HG02938 (cell line): ENCODE results near the gene PEX10.

Experiments used
- ATAC-seq: cut with Tn5 transposase; IDR thresholded peaks from one replicate; pipeline ENCODE4 v1.9.1; 2021; ENCODE audit warnings: mild to moderate bottlenecking, moderate library complexity; ENCODE audit not compliant: unreplicated experiment

Gene PEX10

DNA sequence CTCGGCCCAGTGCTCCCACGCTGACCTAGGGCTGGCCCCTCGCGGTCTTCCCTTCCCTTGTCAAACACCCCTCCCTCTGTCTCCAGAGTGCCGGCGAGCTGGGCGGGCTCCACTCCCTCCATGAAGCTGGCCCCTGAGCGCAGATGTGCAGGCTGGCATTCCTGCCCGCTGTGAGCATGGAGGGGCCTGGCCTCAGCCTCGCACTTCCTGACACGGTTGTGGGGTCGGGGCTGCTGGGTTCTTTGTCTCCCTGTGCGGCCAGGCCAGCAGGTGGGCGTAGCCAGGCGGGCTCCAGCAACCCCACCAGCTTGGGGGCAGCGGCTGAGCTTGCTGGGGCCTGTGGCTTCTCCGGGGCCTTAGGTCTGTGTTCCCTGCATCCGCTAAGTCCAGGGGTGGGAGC, 14.2 kb upstream of the PEX10 start:
- no peak for ATAC-seq

DNA sequence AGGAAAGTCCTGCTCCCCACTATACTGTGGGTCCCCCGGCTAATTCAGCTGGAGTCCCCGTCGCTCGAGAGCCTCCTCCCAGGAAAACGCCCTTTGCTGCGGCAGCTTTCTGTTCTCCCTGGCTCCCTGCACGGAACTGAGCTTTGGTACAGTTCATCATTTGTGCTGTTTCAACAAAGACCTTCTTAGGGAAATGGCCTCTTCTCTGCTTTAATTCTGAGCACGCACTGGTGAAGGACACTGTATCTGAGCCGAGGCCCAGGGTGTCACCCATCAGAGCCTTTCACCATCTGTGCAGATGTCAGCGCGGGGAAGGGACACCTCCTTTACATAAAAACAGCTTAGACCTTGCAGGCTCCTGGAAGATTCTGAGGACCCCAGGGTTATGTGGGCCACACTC, 13.5 kb upstream of the PEX10 start:
- ATAC-seq, result no peak

DNA sequence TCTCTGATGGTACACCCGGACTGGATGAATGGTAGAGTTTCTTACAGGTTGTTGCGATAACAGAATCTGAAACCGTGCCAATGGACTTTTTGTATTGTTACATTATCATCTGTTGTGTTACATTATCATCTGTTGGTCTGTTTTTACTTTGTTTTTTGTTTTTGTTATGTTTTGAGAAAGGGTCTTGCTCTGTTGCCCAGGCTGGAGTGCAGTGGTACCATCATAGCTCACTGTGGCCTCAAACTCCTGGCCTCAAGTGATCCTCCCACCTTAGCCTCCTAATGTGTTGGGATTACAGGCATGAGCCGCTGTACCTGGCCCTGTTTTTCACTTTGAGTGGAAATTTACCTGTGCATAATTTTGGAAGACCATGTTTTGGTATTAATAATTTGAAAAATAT, 10.2 kb upstream of the PEX10 start:
- no peak for ATAC-seq

DNA sequence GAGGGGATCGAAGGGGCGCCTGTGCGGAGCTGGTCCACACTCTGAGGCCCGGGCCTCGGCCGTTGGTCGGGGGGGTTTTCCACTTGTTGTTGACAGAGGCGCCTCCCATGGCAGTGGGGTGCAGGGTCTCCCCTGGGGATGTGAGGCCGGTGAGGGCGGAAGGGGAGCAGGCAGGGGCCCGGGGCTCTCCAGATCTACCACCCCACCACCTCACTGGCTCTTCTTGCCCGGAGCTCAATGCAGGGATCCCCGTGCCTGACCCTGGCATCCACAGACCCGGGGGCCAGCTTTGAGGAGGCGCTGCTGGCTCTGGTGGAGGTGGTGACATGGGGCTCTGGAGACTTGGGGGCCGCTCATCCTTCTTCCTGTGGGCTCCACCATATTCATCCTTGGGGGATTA, 7.1 kb upstream of the PEX10 start:
- no peak for ATAC-seq

DNA sequence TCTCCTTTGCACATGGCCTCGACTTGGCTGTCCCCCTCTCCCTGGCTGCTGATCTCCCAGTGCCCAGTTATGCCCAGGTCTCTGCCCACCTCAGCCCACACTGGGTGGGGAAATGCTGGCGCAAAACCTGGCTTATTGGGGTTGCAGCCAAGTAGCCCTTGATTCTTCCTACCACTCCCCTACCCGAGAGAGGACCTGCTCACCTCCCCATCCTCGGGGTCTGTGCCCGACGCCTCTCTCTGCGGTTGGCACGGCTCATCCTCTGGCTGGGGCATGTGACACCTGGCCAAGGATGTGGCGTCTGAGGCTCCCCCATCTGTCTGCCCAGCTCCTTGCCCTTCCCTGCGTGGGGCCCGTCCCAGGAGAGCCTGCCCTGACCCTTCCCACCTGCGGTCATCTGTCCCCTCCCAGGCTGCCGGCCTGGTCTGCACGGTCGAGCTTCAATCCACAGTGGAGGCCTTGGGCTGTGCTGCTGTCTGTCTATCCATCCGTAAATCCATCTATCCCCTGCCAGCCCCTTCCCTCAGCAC, 6.5 kb upstream of the PEX10 start:
- ATAC-seq, result no peak

DNA sequence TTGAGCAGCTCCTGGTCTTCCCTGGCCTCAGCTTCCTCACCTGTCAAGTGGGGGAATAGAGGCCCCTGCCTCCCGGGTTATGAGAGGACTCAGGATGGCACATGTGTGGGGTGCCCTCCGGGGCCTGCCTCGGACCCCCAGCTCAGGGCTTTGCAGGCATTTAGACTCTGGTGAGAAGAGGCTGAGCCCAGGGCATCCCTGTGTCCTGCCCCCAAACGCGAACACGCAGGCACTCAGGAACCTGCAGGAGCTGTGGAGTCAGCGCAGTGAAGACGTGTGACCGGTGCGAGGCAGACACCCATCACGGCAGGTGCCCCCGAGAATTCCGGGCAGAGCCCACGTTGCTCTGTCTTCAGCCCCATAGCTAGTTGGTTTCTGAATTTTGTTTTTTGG, 5.5 kb upstream of the PEX10 start:
- no peak for ATAC-seq

DNA sequence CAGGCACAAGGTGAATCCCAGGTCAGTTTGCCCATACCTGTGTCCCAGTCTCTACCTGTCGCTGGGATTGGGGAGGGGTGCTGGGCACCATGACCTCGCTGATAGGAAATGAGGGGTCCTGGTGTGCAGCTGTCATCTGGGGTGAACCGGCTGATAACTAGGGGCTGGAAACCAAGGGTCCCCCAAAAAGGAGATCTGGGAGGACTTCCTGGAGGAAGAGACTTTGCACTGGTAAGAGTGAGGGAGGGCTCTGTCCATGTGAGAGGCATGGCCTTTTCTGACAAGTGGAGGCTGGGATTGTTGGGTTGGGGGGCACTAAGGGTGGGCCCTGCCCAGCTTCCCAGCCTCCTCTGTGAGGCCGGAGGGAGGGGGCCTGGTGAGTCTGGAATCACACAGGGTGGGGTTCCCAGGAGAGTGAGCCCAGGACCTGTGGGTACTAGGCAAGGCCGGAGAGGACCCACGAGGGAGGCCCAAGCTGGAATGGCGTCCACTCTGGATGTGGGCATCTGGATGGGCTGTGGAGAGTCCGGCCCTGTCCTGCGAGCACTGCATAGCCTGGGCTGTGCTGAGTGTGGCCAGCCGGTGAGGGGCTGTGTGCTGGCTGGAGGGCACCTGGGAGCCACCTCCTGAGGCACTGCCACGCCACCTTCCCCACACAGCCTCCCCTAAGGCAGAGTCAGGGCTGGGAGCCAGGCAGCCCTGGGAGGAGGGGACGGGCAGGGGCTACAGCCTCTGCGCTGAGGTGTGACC, 4.9 kb upstream of the PEX10 start:
- ATAC-seq, result no peak

DNA sequence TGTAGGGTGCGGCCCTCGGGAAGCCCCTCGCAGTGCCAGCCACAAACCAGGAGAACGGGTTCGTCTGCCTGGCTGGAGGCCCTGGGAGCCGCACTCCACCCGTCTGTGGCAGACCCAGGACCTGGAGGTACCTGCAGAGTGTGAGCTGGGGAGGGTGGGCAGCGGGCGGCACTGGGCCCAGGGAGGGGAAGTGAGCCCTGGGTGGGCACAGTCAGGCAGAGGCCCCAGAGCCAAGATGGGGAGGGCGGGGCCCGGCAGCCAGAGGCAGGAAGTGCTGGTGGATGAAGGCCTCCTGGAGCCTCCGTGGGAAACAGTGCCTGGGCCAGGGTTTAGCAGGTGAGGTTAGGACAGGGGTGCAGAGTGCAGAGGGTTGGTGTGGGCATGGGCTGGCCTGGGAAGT, 4.0 kb upstream of the PEX10 start:
- no peak for ATAC-seq

DNA sequence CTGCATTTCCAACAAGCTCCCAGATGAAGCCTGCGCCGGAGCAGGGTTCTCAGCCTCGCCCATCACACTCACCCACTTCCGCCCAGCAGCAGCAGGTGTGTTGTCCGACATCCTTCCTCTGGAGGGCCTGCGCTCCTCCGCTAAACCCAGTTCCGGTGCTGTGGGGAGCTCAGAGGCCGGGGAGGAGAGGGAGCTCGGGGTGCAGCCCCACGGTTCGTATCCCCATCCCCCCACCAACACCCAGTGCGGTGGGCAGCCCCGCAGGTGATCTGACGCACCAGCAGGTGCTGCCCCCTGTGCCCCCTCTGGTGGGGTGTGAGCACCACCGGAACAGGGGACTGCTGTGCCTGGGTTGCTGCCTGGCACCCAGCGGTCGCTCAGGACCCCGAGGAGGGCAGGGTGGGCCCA, 3.4 kb upstream of the PEX10 start:
- ATAC-seq, result no peak

DNA sequence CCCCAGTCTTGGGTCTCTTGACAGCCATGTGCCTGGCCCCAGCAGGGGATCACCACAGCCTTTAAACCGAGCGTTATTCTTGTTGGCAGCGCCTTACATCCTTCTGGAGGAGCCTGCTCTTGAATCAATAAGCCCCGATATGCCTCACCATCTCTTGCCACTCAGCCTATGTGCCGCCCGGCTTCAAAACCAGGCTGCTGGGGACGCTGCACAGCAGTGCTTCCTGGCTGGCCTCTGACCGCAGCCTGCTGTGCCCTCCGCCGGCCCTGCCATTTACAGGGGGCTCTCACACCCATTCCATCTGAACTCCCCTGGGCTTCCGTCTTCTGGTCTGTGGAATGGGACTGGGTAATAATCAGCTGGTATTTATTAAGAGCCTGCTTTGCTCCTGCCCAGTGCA, 3.0 kb upstream of the PEX10 start:
- no peak for ATAC-seq

DNA sequence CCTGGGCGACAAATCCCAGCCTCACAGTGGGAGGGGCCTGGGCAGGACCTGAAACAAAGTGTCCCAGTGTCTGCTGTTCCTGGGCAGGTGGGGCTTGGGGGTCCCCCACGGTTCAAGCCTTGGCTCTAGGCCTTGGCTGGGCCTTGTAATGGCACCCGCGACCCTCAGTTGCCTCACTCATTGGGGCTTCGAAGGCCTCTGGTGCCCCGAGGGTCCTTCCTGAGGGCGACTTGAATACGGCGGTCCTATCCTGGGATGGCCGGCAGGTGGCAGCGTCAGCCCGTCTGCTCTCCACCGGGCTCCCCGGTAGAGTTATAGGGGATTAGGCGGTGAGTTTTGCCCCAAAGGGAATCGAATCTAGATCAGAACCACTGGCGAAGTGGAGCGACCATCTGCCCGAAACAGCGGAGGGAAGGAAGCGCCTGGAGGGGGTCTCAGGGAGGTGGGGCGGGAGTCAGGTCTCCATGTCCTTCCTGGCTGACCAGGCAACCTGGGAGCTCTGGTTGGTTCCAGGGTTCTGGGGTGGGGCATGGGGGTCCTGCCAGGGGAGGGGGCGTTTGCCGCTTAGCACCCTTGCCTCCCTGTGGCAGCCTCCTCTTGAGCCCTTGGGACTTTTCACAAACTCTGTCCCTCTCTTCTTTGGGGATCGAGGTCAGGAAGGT, 2.1 kb upstream of the PEX10 start:
- no peak for ATAC-seq

DNA sequence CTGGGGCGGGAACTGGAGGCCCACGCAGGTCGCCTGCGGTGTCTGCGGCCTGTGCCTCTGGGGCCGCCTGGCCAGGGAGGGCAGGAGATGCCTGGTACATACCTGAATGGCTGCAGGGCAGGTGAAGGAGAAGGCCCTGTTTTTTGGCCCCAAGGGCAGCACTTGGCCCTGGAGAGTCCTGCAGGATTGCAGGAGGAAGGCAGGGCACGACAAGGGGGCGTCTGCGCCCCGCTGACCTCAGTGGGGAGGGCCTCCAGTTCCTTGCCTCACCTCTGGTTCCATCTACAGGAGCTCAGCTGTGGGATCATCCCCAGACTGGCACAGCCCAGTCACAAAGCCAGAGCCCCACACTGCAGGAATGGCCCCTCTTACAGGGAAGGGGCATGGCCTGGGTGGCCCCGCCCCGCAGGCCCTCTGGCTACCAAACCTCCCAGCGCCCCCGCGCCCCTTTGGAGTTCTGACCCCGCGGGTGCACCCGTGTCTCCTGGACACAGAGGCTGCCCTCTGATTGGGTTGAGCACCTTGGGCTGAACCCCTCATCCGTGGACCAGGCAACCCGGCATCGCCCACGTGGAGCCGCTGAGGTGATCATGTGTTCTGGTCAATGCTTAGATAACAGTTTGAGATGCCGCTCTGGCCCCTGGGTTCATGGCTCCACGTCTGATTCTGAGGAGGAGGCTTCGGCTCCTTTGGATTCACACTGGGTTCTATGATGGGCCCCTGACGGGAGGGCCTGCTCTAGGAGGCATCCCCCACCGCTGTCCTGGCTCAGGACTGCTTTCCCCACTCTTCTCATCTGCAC, 1.3 kb upstream of the PEX10 start:
- no peak for ATAC-seq

DNA sequence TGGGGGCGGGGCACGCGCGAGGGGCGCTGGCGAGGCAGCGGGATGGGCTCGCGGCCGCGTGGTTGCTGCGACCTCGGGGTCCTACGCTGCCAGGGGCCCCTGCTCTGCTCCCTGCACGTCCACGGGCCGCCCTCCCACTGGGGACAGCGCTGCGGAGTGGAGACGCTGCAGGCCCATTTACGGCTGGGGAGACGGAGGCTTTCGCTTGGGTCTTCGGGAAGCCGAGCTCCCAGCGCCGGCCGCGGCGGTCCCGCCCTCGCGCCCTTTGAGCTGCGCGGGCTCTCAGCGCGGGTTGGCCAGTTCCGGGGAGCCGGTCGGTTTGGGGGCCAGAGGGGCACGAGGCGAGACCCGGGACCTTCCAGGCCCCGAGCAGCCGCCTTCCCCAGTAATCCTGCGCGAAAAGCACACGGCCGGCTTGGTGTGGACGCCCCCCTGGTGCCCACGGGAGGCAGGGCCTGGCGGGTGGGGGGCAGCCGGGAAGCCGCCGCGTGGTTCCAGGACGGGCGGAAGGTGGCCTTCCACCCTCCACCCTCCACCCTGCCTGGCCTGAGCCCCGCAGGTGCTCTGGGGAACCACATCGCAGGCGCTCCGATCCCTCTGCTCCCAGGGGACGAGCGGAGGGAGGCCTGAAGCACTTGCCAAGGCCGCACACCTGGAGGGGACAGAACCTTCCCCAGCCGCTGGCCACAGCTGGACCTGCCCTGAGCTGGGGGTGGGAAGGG, 570 bp upstream of the PEX10 start:
- peak; percentile 26 for ATAC-seq

DNA sequence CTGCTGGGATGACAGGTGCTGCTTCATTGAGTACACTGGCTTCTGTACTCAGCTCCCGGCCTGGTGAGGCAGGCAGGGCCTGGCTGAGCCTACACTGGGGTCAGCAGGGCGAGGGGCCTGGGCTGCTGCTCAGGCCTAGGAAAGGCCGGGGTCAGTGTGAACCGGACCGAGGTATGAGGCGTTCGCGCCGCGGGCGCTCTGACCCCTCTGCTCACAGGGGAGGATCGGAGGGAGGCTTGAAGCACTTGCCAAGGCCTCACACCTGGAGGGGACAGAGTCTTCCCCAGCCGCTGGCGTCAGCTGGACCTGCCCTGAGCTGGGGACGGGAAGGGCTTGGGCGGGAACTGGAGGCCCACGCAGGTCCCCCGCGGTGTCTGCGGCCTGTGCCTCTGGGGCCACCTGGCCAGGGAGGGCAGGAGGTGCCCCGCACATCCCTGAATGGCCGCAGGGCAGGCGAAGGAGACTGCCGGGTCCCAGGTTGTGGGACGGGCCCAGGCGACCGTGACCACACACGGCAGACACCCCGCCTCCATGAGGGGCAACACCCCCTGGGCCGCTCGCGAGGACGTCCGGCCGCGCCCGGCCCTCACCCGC, 466 bp downstream of the PEX10 start:
- peak; percentile 19 for ATAC-seq

DNA sequence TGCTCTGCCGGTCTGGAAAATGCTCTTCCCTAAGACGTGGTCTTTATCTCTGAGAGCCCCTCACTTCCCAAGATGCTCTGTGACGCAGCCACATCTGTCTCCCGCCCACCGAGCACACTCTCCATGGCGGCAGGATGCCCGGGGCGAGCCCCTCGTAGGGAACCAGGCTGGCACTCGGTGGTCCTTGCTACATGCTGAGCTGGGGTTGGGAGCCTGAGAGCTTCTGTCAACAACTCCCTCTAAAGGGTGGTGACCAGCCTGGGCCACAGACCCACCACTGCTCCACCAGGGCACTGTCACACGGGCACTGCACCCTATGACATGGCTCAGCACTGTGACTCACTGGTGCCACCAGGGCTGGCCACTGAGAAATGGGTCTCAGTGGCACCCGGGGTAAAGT, 2.6 kb downstream of the PEX10 start:
- ATAC-seq, result no peak

DNA sequence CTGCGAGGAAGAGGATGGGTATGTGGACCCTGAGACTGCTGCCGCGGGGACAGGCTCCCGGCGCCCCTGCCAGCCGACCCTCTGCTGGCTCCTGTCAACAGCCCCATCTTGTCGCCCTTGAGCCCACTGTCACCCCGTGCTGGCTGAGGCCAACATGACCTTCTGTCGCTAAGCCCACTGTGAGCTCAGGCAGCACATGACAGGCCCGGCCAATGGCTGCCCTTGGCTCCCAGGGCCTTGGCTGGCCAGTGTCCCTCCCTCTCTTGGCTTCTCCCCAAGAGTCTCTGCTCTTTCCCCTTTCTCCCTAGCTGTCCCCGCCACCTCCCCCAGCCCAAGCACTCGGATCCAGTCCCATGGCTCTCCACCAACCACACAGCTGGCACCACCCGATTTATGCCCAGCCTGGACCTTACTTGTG, 3.5 kb downstream of the PEX10 start:
- ATAC-seq, result no peak

DNA sequence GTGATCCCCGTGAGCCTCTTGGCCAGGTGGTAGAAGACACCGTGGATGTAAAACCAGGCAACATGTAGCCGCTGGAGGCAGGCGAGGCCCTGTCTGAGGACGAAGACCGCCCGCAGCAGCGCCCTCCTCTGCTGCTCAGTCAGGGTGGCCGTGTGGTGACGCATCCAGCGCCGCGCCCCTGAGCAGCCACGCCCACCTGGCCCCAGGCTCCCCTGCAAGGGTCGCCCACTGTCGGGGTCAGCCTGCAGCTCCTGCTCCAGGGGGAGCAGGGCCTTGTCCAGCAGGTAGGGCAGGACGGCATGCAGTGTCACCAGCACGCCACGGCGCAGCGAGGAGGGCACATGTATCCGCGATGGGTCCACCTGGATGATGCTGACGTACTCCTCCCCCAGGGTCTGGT, 3.9 kb downstream of the PEX10 start:
- ATAC-seq, result no peak

DNA sequence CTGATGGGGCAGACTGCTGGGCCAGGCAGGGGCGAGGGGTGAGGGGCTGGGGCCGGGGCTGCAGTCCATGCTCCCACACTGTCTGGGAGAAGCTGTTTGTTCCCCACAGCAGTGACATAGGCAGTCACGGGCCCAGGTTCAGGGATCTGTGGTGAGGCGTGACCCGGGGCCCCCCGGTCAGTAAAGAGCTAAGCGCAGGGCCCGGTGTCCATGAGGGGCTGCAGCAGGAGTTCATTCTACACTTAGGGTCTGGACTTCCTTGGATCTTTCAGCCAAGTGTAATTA, 4.4 kb downstream of the PEX10 start:
- no peak for ATAC-seq

DNA sequence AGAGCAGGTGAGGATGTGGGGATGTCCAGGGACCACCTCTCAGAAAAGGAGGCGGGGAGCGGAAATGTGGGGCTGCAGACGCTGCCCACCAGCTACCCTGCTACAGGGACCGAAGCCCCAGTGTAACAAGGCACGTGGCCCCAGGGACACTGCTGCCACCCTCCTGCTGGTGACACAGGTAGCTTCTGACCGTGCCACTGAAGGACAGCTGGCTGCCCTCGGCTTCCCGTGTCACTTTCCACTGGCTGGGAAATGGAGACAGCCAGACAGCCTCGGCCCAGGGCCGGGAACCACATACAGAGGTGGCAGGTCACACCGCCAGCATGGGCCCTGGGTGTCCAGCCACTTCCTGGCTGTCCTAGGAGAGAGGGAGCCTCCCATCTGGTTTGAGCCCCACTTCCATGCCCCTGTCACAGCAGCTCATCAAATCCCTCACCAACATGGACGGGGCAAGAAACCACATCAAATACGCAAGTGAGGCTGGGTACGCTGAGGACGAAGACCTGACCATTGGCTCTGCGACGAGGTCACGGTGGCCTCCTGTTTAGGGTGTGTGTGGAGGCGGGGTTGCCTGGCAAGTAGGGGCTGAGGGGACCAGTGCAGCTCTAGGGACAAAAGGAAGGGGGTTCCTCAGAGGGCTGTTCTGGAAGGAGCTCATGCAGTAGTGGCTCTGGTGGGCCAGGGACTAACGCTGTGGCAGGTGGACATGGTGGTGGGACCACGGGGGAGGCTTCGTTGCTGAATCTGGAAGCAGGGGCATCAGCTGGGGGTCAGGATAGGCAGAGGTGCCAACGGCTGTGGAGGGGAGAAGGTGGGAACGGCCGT, 5.0 kb downstream of the PEX10 start:
- no peak for ATAC-seq

DNA sequence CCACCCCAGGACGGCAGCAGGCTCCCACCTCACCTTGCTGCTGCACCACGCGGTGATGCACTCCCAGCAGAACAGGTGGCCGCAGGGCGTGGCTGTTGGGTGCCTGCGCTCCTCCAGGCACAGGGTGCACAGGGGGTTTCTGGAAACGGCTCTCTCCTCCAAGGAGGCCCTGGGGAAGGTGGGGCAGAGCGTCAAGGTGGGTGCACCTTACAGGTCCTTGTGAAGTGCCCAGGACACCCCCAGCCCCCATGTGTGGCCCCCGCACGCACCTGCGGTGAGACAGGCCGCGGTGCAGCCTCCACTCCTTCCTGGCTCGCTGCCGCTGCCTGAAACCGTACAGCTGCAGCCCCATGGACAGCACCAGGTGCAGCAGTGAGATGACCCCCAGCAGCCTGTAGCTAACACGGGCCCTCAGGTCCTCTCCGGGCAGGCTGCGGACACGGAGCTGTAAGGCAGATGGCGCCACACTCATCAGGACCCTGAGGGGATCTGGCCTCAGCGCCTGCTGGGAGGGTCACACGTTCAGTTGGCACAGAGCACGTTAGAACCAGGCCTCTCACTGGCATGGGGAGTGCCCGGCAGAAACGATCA, 5.8 kb downstream of the PEX10 start:
- ATAC-seq, result no peak
